Activated naive CD4-positive, alpha-beta T cell treated with anti-CD3 and anti-CD28 coated beads, Interleukin-2, amount 10 ng/mL, durations not matched to agents 7 days and 5 days (primary cell): Measurements from ENCODE around the gene UGT1A9.
"Not testable (repeated sequence)": the region's sequence is repeated elsewhere in the genome, so short reads cannot be mapped to it uniquely, and the experiment has no call there.

ENCODE experiments used
- CTCF ChIA-PET: fragments of 350-600 bp; sonication (Branson Sonifier 250); formaldehyde crosslinking; loops from one replicate; lab custom pipeline; 2021; ENCODE audit warnings: antibody characterized with exemption; lab: Charles Lee
- DNase-seq: peaks from one replicate; pipeline ENCODE4 v3.0.0-alpha.2; 2020
- H3K27ac Mint-ChIP-seq: one replicate; pipeline ENCODE4 v1.8.0; 2021; ENCODE audit warnings: mild to moderate bottlenecking, moderate library complexity, mixed read lengths
- H3K27me3 Mint-ChIP-seq: one replicate; pipeline ENCODE4 v1.8.0; 2021; ENCODE audit warnings: mild to moderate bottlenecking, mixed read lengths
- H3K36me3 Mint-ChIP-seq: one replicate; pipeline ENCODE4 v1.8.0; 2021; ENCODE audit warnings: mixed read lengths
- H3K4me1 Mint-ChIP-seq: one replicate; pipeline ENCODE4 v1.8.0; 2021; ENCODE audit warnings: mixed read lengths
- H3K4me3 Mint-ChIP-seq: one replicate; pipeline ENCODE4 v1.8.0; 2021; ENCODE audit warnings: mild to moderate bottlenecking, moderate library complexity, mixed read lengths
- H3K9me3 Mint-ChIP-seq: one replicate; pipeline ENCODE4 v1.8.0; 2021; ENCODE audit warnings: mixed read lengths

The UGT1A9 gene

GRCh38 chr2:233751212-233752009 lies 79.7 kb downstream of the UGT1A9 start:
- H3K27ac Mint-ChIP-seq, CTCF ChIA-PET, H3K36me3 Mint-ChIP-seq, H3K27me3 Mint-ChIP-seq, H3K4me3 Mint-ChIP-seq, DNase-seq, H3K4me1 Mint-ChIP-seq: not testable (repeated sequence)
- peaks cover 15% of the 10 kb centered on the region for H3K9me3 Mint-ChIP-seq

GRCh38 chr2:233754872-233755611 lies 83.3 kb downstream of the UGT1A9 start:
- H3K27ac Mint-ChIP-seq, result no peak overlapping the region
- peaks cover 5% of the 10 kb centered on the region for H3K27me3 Mint-ChIP-seq
- H3K9me3 Mint-ChIP-seq, result peaks cover 9% of the 10 kb centered on the region
- H3K4me1 Mint-ChIP-seq, result no peaks in the 10 kb centered on the region
- CTCF ChIA-PET, result no interaction called here
- H3K36me3 Mint-ChIP-seq, result no peaks in the 10 kb centered on the region
- DNase-seq, result no peak
- no peak overlapping the region for H3K4me3 Mint-ChIP-seq

- DNase-seq, result no peak
- no peak overlapping the region for H3K27ac Mint-ChIP-seq
- H3K9me3 Mint-ChIP-seq, result peaks cover 1% of the 10 kb centered on the region
- peaks cover 3% of the 10 kb centered on the region for H3K27me3 Mint-ChIP-seq
- CTCF ChIA-PET, result no interaction called here
- no peaks in the 10 kb centered on the region for H3K36me3 Mint-ChIP-seq
- H3K4me3 Mint-ChIP-seq, result no peak overlapping the region
- no peaks in the 10 kb centered on the region for H3K4me1 Mint-ChIP-seq
Observed at GRCh38 chr2:233756429-233757081, 84.9 kb downstream of the UGT1A9 start.

GRCh38 chr2:233758141-233758540 lies 86.4 kb downstream of the UGT1A9 start:
- Mint-ChIP-seq H3K27ac (no peak overlapping the region), H3K4me1 (no peaks in the 10 kb centered on the region), H3K27me3 (no peaks in the 10 kb centered on the region), H3K36me3 (no peaks in the 10 kb centered on the region), H3K9me3 (no peaks in the 10 kb centered on the region), H3K4me3 (no peak overlapping the region)
- no peak for DNase-seq
- CTCF ChIA-PET, result no interaction called here

GRCh38 chr2:233758849-233759248 lies 87.2 kb downstream of the UGT1A9 start:
- DNase-seq, result no peak
- Mint-ChIP-seq H3K27me3 (peaks cover 4% of the 10 kb centered on the region), H3K9me3 (no peaks in the 10 kb centered on the region), H3K27ac (no peak overlapping the region), H3K4me3 (no peak overlapping the region), H3K4me1 (no peaks in the 10 kb centered on the region), H3K36me3 (no peaks in the 10 kb centered on the region)
- CTCF ChIA-PET, result no interaction called here

GRCh38 chr2:233760043-233760442 lies 88.3 kb downstream of the UGT1A9 start, which contains the start of gene UGT1A1:
Gene UGT1A1 (plus strand): TSS chr2:233760270. CDS start chr2:233760288, 18 bp downstream.
- H3K27ac Mint-ChIP-seq, result no peak within 1 kb of the TSS
- H3K4me3 Mint-ChIP-seq, result no peak within 1 kb of the TSS
- H3K27me3 Mint-ChIP-seq, result peaks cover 15% of the 10 kb centered on the region
- no peaks in the 10 kb centered on the region for H3K9me3 Mint-ChIP-seq
- DNase-seq, result no peak
- no peaks in the 10 kb centered on the region for H3K4me1 Mint-ChIP-seq
- no peaks in the 10 kb centered on the region for H3K36me3 Mint-ChIP-seq
- CTCF ChIA-PET, result no interaction called here

GRCh38 chr2:233761040-233761769 lies 89.5 kb downstream of the UGT1A9 start:
- Mint-ChIP-seq H3K4me1 (no peaks in the 10 kb centered on the region), H3K36me3 (no peaks in the 10 kb centered on the region), H3K27ac (no peak overlapping the region), H3K9me3 (no peaks in the 10 kb centered on the region), H3K4me3 (no peak overlapping the region), H3K27me3 (peaks cover 15% of the 10 kb centered on the region)
- CTCF ChIA-PET, result no interaction called here
- no peak for DNase-seq

- H3K27me3 Mint-ChIP-seq, result peaks cover 15% of the 10 kb centered on the region
- H3K27ac Mint-ChIP-seq, result no peak overlapping the region
- CTCF ChIA-PET, result no interaction called here
- no peaks in the 10 kb centered on the region for H3K36me3 Mint-ChIP-seq
- DNase-seq, result no peak
- no peak overlapping the region for H3K4me3 Mint-ChIP-seq
- H3K4me1 Mint-ChIP-seq, result no peaks in the 10 kb centered on the region
- no peaks in the 10 kb centered on the region for H3K9me3 Mint-ChIP-seq
Observed at GRCh38 chr2:233764264-233764663, 92.6 kb downstream of the UGT1A9 start.

GRCh38 chr2:233764761-233765160 lies 93.1 kb downstream of the UGT1A9 start:
- no peaks in the 10 kb centered on the region for H3K9me3 Mint-ChIP-seq
- H3K4me3 Mint-ChIP-seq, result no peak overlapping the region
- DNase-seq, result no peak
- H3K36me3 Mint-ChIP-seq, result no peaks in the 10 kb centered on the region
- H3K27ac Mint-ChIP-seq, result no peak overlapping the region
- no peaks in the 10 kb centered on the region for H3K4me1 Mint-ChIP-seq
- CTCF ChIA-PET, result no interaction called here
- H3K27me3 Mint-ChIP-seq, result peaks cover 15% of the 10 kb centered on the region

- Mint-ChIP-seq H3K27ac (no peak overlapping the region), H3K4me3 (no peak overlapping the region), H3K27me3 (peaks cover 20% of the 10 kb centered on the region), H3K9me3 (no peaks in the 10 kb centered on the region), H3K4me1 (no peaks in the 10 kb centered on the region), H3K36me3 (no peaks in the 10 kb centered on the region)
- CTCF ChIA-PET, result no interaction called here
- no peak for DNase-seq
Observed at GRCh38 chr2:233766416-233766815, 94.7 kb downstream of the UGT1A9 start.

GRCh38 chr2:233768076-233768475 lies 96.4 kb downstream of the UGT1A9 start:
- CTCF ChIA-PET, result no interaction called here
- peaks cover 20% of the 10 kb centered on the region for H3K27me3 Mint-ChIP-seq
- H3K9me3 Mint-ChIP-seq, result no peaks in the 10 kb centered on the region

GRCh38 chr2:233769260-233769659 lies 97.6 kb downstream of the UGT1A9 start:
- H3K4me1 Mint-ChIP-seq, result no peaks in the 10 kb centered on the region
- no peak for DNase-seq
- H3K4me3 Mint-ChIP-seq, result no peak overlapping the region
- no peak overlapping the region for H3K27ac Mint-ChIP-seq
- H3K9me3 Mint-ChIP-seq, result no peaks in the 10 kb centered on the region
- peaks cover 13% of the 10 kb centered on the region for H3K27me3 Mint-ChIP-seq
- CTCF ChIA-PET, result no interaction called here
- no peaks in the 10 kb centered on the region for H3K36me3 Mint-ChIP-seq

More at GRCh38 chr2:233768076-233768475, 96.4 kb downstream of the UGT1A9 start:
- no peak for DNase-seq
- Mint-ChIP-seq H3K4me1 (no peaks in the 10 kb centered on the region), H3K27ac (no peak overlapping the region), H3K4me3 (no peak overlapping the region), H3K36me3 (no peaks in the 10 kb centered on the region)

- CTCF ChIA-PET, result no interaction called here
- DNase-seq, result no peak
- H3K4me3 Mint-ChIP-seq, result no peak overlapping the region
- peaks cover 4% of the 10 kb centered on the region for H3K9me3 Mint-ChIP-seq
- H3K27ac Mint-ChIP-seq, result no peak overlapping the region
- no peaks in the 10 kb centered on the region for H3K4me1 Mint-ChIP-seq
- H3K27me3 Mint-ChIP-seq, result peaks cover 9% of the 10 kb centered on the region
- no peaks in the 10 kb centered on the region for H3K36me3 Mint-ChIP-seq
Observed at GRCh38 chr2:233772153-233772552, 100.5 kb downstream of the UGT1A9 start.

- no peak for DNase-seq
- peaks cover 4% of the 10 kb centered on the region for H3K9me3 Mint-ChIP-seq
- H3K27me3 Mint-ChIP-seq, result peaks cover 9% of the 10 kb centered on the region
- H3K27ac Mint-ChIP-seq, result no peak overlapping the region
- H3K4me1 Mint-ChIP-seq, result no peaks in the 10 kb centered on the region
- CTCF ChIA-PET, result no interaction called here
- no peaks in the 10 kb centered on the region for H3K36me3 Mint-ChIP-seq
- H3K4me3 Mint-ChIP-seq, result no peak overlapping the region
Observed at GRCh38 chr2:233772583-233772982, 100.9 kb downstream of the UGT1A9 start.
